GM18498 (cell line): ENCODE results near the gene TPPP.

Source experiments
- ATAC-seq: cut with Tn5 transposase; IDR thresholded peaks from one replicate; pipeline ENCODE4 v1.9.1; 2021; ENCODE audit warnings: mild to moderate bottlenecking, moderate library complexity; ENCODE audit not compliant: unreplicated experiment

Gene TPPP

GRCh38 chr5:666816-667498 lies 26.2 kb downstream of the TPPP start:
- ATAC-seq = no peak

GRCh38 chr5:665956-666711 lies 27.0 kb downstream of the TPPP start:
- ATAC-seq = no peak

GRCh38 chr5:665541-665955 lies 27.6 kb downstream of the TPPP start:
- no peak for ATAC-seq

GRCh38 chr5:664994-665360 lies 28.2 kb downstream of the TPPP start:
- ATAC-seq = no peak

- no peak for ATAC-seq
Measured at GRCh38 chr5:664343-664993, 28.7 kb downstream of the TPPP start.

GRCh38 chr5:663436-664342 lies 29.5 kb downstream of the TPPP start:
- ATAC-seq = no peak

- no peak for ATAC-seq
Measured at GRCh38 chr5:662751-663435, 30.3 kb downstream of the TPPP start.

- ATAC-seq = no peak
Measured at GRCh38 chr5:661891-662750, 31.0 kb downstream of the TPPP start.

GRCh38 chr5:660491-661030 lies 32.6 kb downstream of the TPPP start:
- no peak for ATAC-seq

- no peak for ATAC-seq
Measured at GRCh38 chr5:659496-660263, 33.5 kb downstream of the TPPP start.

- no peak for ATAC-seq
Measured at GRCh38 chr5:658103-658502, 35.0 kb downstream of the TPPP start.

GRCh38 chr5:657570-657969 lies 35.6 kb downstream of the TPPP start:
- no peak for ATAC-seq

- ATAC-seq = no peak
Measured at GRCh38 chr5:655406-655805, 37.7 kb downstream of the TPPP start.

- no peak for ATAC-seq
Measured at GRCh38 chr5:654071-654778, 38.9 kb downstream of the TPPP start.

GRCh38 chr5:652773-653350 lies 40.3 kb downstream of the TPPP start:
- no peak for ATAC-seq

GRCh38 chr5:652023-652515 lies 41.1 kb downstream of the TPPP start:
- ATAC-seq = no peak

- no peak for ATAC-seq
Measured at GRCh38 chr5:651296-652022, 41.7 kb downstream of the TPPP start.
